DND-41 (cell line): Measurements from ENCODE around the gene FAM9C.

Source experiments
- ATAC-seq: fragments of 200-7000 bp; cut with Tn5 transposase; 3 replicates; pipeline ENCODE4 v1.9.1; 2021; ENCODE audit warnings: low read depth; ENCODE audit not compliant: insufficient read depth
- DNase-seq: peaks from one replicate; pipeline ENCODE4 v3.0.0-alpha.2; 2020
- H2AFZ ChIP-seq: 2 replicates; pipeline ENCODE4 v1.6.0; 2012; ENCODE audit warnings: low read depth, low read length
- H3K27ac ChIP-seq: 2 replicates; pipeline ENCODE4 v1.5.1; 2012; ENCODE audit warnings: low read length, inconsistent platforms
- H3K27me3 ChIP-seq: fragments of 200-600 bp; sonication (generic); 2 replicates; pipeline ENCODE4 v1.6.0; 2012; ENCODE audit warnings: low read length, mild to moderate bottlenecking, inconsistent platforms; ENCODE audit not compliant: insufficient read depth, poor library complexity
- H3K36me3 ChIP-seq: 2 replicates; pipeline ENCODE4 v1.5.1; 2012; ENCODE audit warnings: low read length, inconsistent platforms; ENCODE audit not compliant: insufficient read depth
- H3K4me1 ChIP-seq: 2 replicates; pipeline ENCODE4 v1.5.1; 2012; ENCODE audit warnings: mild to moderate bottlenecking, low read length; ENCODE audit not compliant: insufficient read depth
- H3K4me2 ChIP-seq: 2 replicates; pipeline ENCODE4 v1.6.0; 2012; ENCODE audit warnings: mild to moderate bottlenecking, moderate library complexity, low read length, inconsistent platforms; ENCODE audit not compliant: insufficient read depth
- H3K4me3 ChIP-seq, 2 experiments: fragments of 200-600 bp in 1 of 2; shearing (Covaris generic) in 1 of 2; 2 replicates each; pipeline ENCODE4 v1.5.1; 2012 to 2016; ENCODE audit warnings: inconsistent platforms in 2 of 2, low read length in 2 of 2, mild to moderate bottlenecking in 2 of 2, low read depth in 1 of 2, moderate library complexity in 1 of 2
- H3K79me2 ChIP-seq: 2 replicates; pipeline ENCODE4 v1.6.0; 2012; ENCODE audit warnings: low read length, inconsistent platforms; ENCODE audit not compliant: insufficient read depth
- H3K9ac ChIP-seq: 2 replicates; pipeline ENCODE4 v1.6.0; 2012; ENCODE audit warnings: low read depth, mild to moderate bottlenecking, inconsistent platforms, low read length, moderate library complexity
- H3K9me3 ChIP-seq: 2 replicates; pipeline ENCODE4 v1.5.1; 2012; ENCODE audit warnings: low read length, moderate library complexity, mild to moderate bottlenecking, inconsistent platforms; ENCODE audit not compliant: insufficient read depth, severe bottlenecking
- H4K20me1 ChIP-seq: 2 replicates; pipeline ENCODE4 v1.6.0; 2012; ENCODE audit warnings: low read length; ENCODE audit not compliant: insufficient read depth
- CTCF ChIP-seq: IDR thresholded peaks from 2 replicates; pipeline ENCODE4 v1.5.1; 2012; ENCODE audit warnings: borderline replicate concordance, low read length, moderate library complexity, mild to moderate bottlenecking; ENCODE audit not compliant: poor library complexity, severe bottlenecking; ENCODE audit errors: extremely low read depth
- EZH2 ChIP-seq: IDR thresholded peaks from 3 replicates; pipeline ENCODE4 v1.6.1; 2012; ENCODE audit warnings: borderline replicate concordance, low read depth, mild to moderate bottlenecking, moderate library complexity, low read length, inconsistent platforms; ENCODE audit not compliant: severe bottlenecking

FAM9C gene

GRCh38 chrX:13081395-13082205, 37.2 kb upstream of the FAM9C start:
- peak; percentile 41 for DNase-seq
- Histone ChIP-seq H4K20me1 (no peaks in the 10 kb centered on the region), H3K27ac (peak overlapping the region; percentile 99), H3K36me3 (no peaks in the 10 kb centered on the region), H3K4me2 (peak overlapping the region; percentile 30; the same call in 1 of the 2 replicates), H3K9ac (peak overlapping the region; percentile 52), H2AFZ (peak overlapping the region; percentile 34; the same call in 1 of the 2 replicates), H3K79me2 (peaks cover 23% of the 10 kb centered on the region), H3K4me1 (peaks cover 96% of the 10 kb centered on the region), H3K27me3 (no peaks in the 10 kb centered on the region), H3K4me3 (no peak overlapping the region), H3K9me3 (no peaks in the 10 kb centered on the region)
- TF ChIP-seq EZH2 (no peak), CTCF (no peak)
- ATAC-seq, result peak; percentile 23; the same call in 1 of the 3 replicates

GRCh38 chrX:13080128-13080795, 35.8 kb upstream of the FAM9C start:
- Histone ChIP-seq H2AFZ (no peak overlapping the region; the same call in 1 of the 2 replicates), H3K27ac (peak overlapping the region; percentile 99), H3K27me3 (no peaks in the 10 kb centered on the region), H3K9me3 (no peaks in the 10 kb centered on the region), H3K9ac (peak overlapping the region; percentile 52; the same call in 1 of the 2 replicates), H3K4me2 (no peak overlapping the region), H3K4me3 (no peak overlapping the region), H3K4me1 (peaks cover 87% of the 10 kb centered on the region), H3K36me3 (no peaks in the 10 kb centered on the region), H4K20me1 (no peaks in the 10 kb centered on the region), H3K79me2 (peaks cover 16% of the 10 kb centered on the region)
- DNase-seq (no peak), ATAC-seq (no peak)
- TF ChIP-seq EZH2 (no peak), CTCF (no peak)

GRCh38 chrX:13078739-13079444, 34.5 kb upstream of the FAM9C start:
- peak overlapping the region; percentile 25; the same call in 1 of the 2 replicates for H2AFZ ChIP-seq
- no peaks in the 10 kb centered on the region for H4K20me1 ChIP-seq
- H3K4me3 ChIP-seq, result no peak overlapping the region
- no peak overlapping the region for H3K4me2 ChIP-seq
- H3K27ac ChIP-seq, result peak overlapping the region; percentile 61
- DNase-seq, result no peak
- TF ChIP-seq EZH2 (no peak), CTCF (no peak)
- H3K4me1 ChIP-seq, result peaks cover 77% of the 10 kb centered on the region
- no peaks in the 10 kb centered on the region for H3K27me3 ChIP-seq
- ATAC-seq, result no peak
- no peaks in the 10 kb centered on the region for H3K36me3 ChIP-seq
- H3K9ac ChIP-seq, result 0 out of 2 replicates have a peak overlapping the region, but pooled peaks have one; percentile 27
- no peaks in the 10 kb centered on the region for H3K9me3 ChIP-seq
- H3K79me2 ChIP-seq, result peaks cover 6% of the 10 kb centered on the region; the same call in 1 of the 2 replicates
